Esophagus squamous epithelium (tissue), 5 donors: ENCODE data around the gene PRKG1. TPM values are rescaled to one million over a fixed set of nuclear protein-coding genes. Genes with fewer than 3 reads are reported as not detected.

Experiments
- DNase-seq: peaks from one replicate; lab custom pipeline; 2025; lab: John Stamatoyannopoulos, UW
- H3K27ac ChIP-seq, 4 donors: fragments of 200-600 bp; sonication (generic); one replicate each; pipeline ENCODE4 v1.5.1; 2016 to 2019; ENCODE audit warnings: mild to moderate bottlenecking in 1 of 4
- H3K27me3 ChIP-seq, 4 donors: fragments of 200-600 bp; sonication (generic); 1 replicate in 3 of 4; 2 replicates in 1 of 4; pipeline versions ENCODE4 v1.5.1 to v1.6.0; 2017 to 2021; ENCODE audit warnings: antibody characterized with exemption in 1 of 4
- H3K36me3 ChIP-seq, 3 donors: fragments of 200-600 bp; sonication (generic); one replicate each; pipeline ENCODE4 v1.5.1; 2016 to 2019
- H3K4me1 ChIP-seq, 3 donors: fragments of 200-600 bp; sonication (generic); one replicate each; pipeline ENCODE4 v1.5.1; 2017 to 2019
- H3K4me3 ChIP-seq, 4 donors: fragments of 200-600 bp; sonication (generic); 1 replicate in 3 of 4; 2 replicates in 1 of 4; pipeline ENCODE4 v1.5.1; 2016 to 2019; ENCODE audit warnings: mild to moderate bottlenecking in 2 of 4, moderate library complexity in 1 of 4
- H3K9me3 ChIP-seq, 3 donors: fragments of 200-600 bp; sonication (generic); one replicate each; pipeline ENCODE4 v1.5.1; 2016 to 2019
- CTCF ChIP-seq, 6 experiments: fragments of 450-650 bp in 4 of 6; fragments of 200-600 bp in 2 of 6; sonication (generic) in 2 of 6; IDR thresholded peaks; one replicate each; pipeline ENCODE4 v1.5.1; 2016 to 2019; ENCODE audit warnings: antibody characterized with exemption in 6 of 6, mild to moderate bottlenecking in 4 of 6, moderate library complexity in 4 of 6
- POLR2A ChIP-seq, 4 donors: fragments of 450-650 bp; IDR thresholded peaks; one replicate each; pipeline ENCODE4 v1.6.1; 2017; ENCODE audit warnings: antibody characterized with exemption in 4 of 4, mild to moderate bottlenecking in 4 of 4, moderate library complexity in 3 of 4
- WGBS, 2 donors: methylation state at CpG; one replicate each; pipeline ENCODE4 v1.1.5; 2018; 5-methylcytosine and 5-hydroxymethylcytosine counted together
- intact Hi-C: fragments of 100-400 bp; cut with DNase I; formaldehyde crosslinking; loops from one replicate; pipeline ENCODE4 v1.15.0; 2022
- total RNA-seq, 4 donors: library from RNA; depleted of rRNA; stranded (reverse); fragments of >200 nt; gene quantifications; one replicate each; pipeline ENCODE4 v1.1.0, GENCODE V29; 2016
- donor health status: DM: yes; HTN: yes; CAD: no.

PRKG1 gene
- total RNA-seq, 4 donors from 2014 or later, result 2.0 to 10.9 (median 3.8) TPM

GRCh38 chr10:51588984-51589383 lies 514.7 kb downstream of the PRKG1 start:
- WGBS, 2 donors, result 88 to 100% methylated on average over 1 of the region's 1 CpG
- no peak for TF ChIP-seq CTCF (IDR thresholded peaks at IDR 0.05)
- no peak for TF ChIP-seq POLR2A (IDR thresholded peaks at IDR 0.05)
- H3K36me3 ChIP-seq, result no peaks in the 10 kb centered on the region
- H3K27ac ChIP-seq, result no peak overlapping the region
- no peaks in the 10 kb centered on the region for H3K27me3 ChIP-seq
- intact Hi-C loops, result no loop called here
- no peaks in the 10 kb centered on the region for H3K9me3 ChIP-seq
- DNase-seq, result no peak
- H3K4me3 ChIP-seq, result no peak overlapping the region
- no peaks in the 10 kb centered on the region for H3K4me1 ChIP-seq

GRCh38 chr10:51590818-51591217 lies 516.5 kb downstream of the PRKG1 start:
- H3K36me3 ChIP-seq, result no peaks in the 10 kb centered on the region
- no peak overlapping the region for H3K27ac ChIP-seq
- no peaks in the 10 kb centered on the region for H3K9me3 ChIP-seq
- no peak overlapping the region for H3K4me3 ChIP-seq
- TF ChIP-seq CTCF (IDR thresholded peaks at IDR 0.05) (no peak), POLR2A (IDR thresholded peaks at IDR 0.05) (no peak)
- H3K27me3 ChIP-seq, result no peaks in the 10 kb centered on the region
- DNase-seq, result no peak
- WGBS, 2 donors, result 76 to 83% methylated on average over 2 of the region's 2 CpGs
- intact Hi-C loops, result no loop called here
- H3K4me1 ChIP-seq, result no peaks in the 10 kb centered on the region

- TF ChIP-seq POLR2A (IDR thresholded peaks at IDR 0.05) (no peak), CTCF (IDR thresholded peaks at IDR 0.05) (no peak)
- no peaks in the 10 kb centered on the region for H3K36me3 ChIP-seq
- H3K4me1 ChIP-seq, result no peaks in the 10 kb centered on the region
- H3K27me3 ChIP-seq, result no peaks in the 10 kb centered on the region
- no peak overlapping the region for H3K4me3 ChIP-seq
- intact Hi-C loops, result no loop called here
- H3K27ac ChIP-seq, result no peak overlapping the region
- no peaks in the 10 kb centered on the region for H3K9me3 ChIP-seq
- no peak for DNase-seq
- WGBS, 2 donors, result 75 to 80% methylated on average over 3 of the region's 3 CpGs
Measured at GRCh38 chr10:51596695-51597094, 522.4 kb downstream of the PRKG1 start.

- H3K27ac ChIP-seq, result no peak overlapping the region
- H3K9me3 ChIP-seq, result no peaks in the 10 kb centered on the region
- H3K36me3 ChIP-seq, result no peaks in the 10 kb centered on the region
- DNase-seq, result no peak
- no peak overlapping the region for H3K4me3 ChIP-seq
- H3K4me1 ChIP-seq, result no peaks in the 10 kb centered on the region
- no peaks in the 10 kb centered on the region for H3K27me3 ChIP-seq
- intact Hi-C loops, result no loop called here
- 52 to 72% methylated on average over 1 of the region's 1 CpG for WGBS, 2 donors
- TF ChIP-seq CTCF (IDR thresholded peaks at IDR 0.05), result no peak
- TF ChIP-seq POLR2A (IDR thresholded peaks at IDR 0.05), result no peak
Measured at GRCh38 chr10:51599647-51600046, 525.4 kb downstream of the PRKG1 start.

- Histone ChIP-seq H3K9me3 (no peaks in the 10 kb centered on the region), H3K27ac (no peak overlapping the region), H3K27me3 (no peaks in the 10 kb centered on the region), H3K36me3 (no peaks in the 10 kb centered on the region), H3K4me1 (no peaks in the 10 kb centered on the region), H3K4me3 (no peak overlapping the region)
- DNase-seq, result no peak
- intact Hi-C loops, result no loop called here
- 76 to 78% methylated on average over 5 of the region's 5 CpGs for WGBS, 2 donors
- TF ChIP-seq POLR2A (IDR thresholded peaks at IDR 0.05), result no peak
- TF ChIP-seq CTCF (IDR thresholded peaks at IDR 0.05), result no peak
Measured at GRCh38 chr10:51602326-51602725, 528.0 kb downstream of the PRKG1 start.
